ENCODE results near the gene PDZRN3. TPM values are rescaled to one million over a fixed set of nuclear protein-coding genes. Genes with fewer than 3 reads are reported as not detected.

Gene PDZRN3
- total RNA-seq, 1 experiment from 2014 or later = 5.9 TPM

- Histone ChIP-seq H3K27ac (ENCODE audit: insufficient read length, low read depth, low read length) (no peak overlapping the region), H2BK120ac (ENCODE audit: low read depth, low read length, poor library complexity, severe bottlenecking) (no peak overlapping the region), H3K79me1 (ENCODE audit: insufficient read depth, low read depth, low read length, poor library complexity, severe bottlenecking) (no peaks in the 10 kb centered on the region), H3K23me2 (ENCODE audit: insufficient read length, low read depth, low read length, poor library complexity, severe bottlenecking) (no peaks in the 10 kb centered on the region), H2BK12ac (ENCODE audit: insufficient read length, low read depth, low read length) (no peak overlapping the region), H3K4me1 (ENCODE audit: insufficient read depth, low read length) (no peaks in the 10 kb centered on the region), H2BK5ac (ENCODE audit: insufficient read length, low read length) (no peak overlapping the region), H4K91ac (ENCODE audit: insufficient read length, low read depth, low read length) (no peak overlapping the region), H3K18ac (ENCODE audit: insufficient read length, low read depth, low read length) (no peak overlapping the region), H2BK20ac (ENCODE audit: low read depth, low read length, poor library complexity, severe bottlenecking) (no peak overlapping the region), H2BK15ac (ENCODE audit: low read depth, low read length) (no peak overlapping the region), H3T11ph (ENCODE audit: low read length) (no peak overlapping the region), H4K20me1 (ENCODE audit: control insufficient read depth, insufficient read depth, insufficient read length) (no peaks in the 10 kb centered on the region), H2AFZ (ENCODE audit: low read length) (no peak overlapping the region), H3K9me3 (ENCODE audit: control insufficient read depth, low read depth, low read length) (no peaks in the 10 kb centered on the region), H3K27me3 (ENCODE audit: insufficient read depth, low read length) (no peaks in the 10 kb centered on the region), H3K14ac (ENCODE audit: insufficient read depth, low read length) (no peak overlapping the region), H4K5ac (ENCODE audit: insufficient read length, low read depth, low read length) (no peak overlapping the region), H3K4ac (ENCODE audit: low read depth, low read length) (no peak overlapping the region), H3K56ac (ENCODE audit: insufficient read length, low read depth, low read length) (no peak overlapping the region), H3K23ac (ENCODE audit: insufficient read length, low read depth, low read length) (no peak overlapping the region), H4K8ac (replicated peaks; ENCODE audit: insufficient read length, low read depth, low read length) (no peak overlapping the region), H3K79me2 (ENCODE audit: insufficient read depth, low read length) (no peaks in the 10 kb centered on the region), H3K4me2 (ENCODE audit: insufficient read depth, insufficient read length, low read length) (no peak overlapping the region), H2AK5ac (ENCODE audit: insufficient read length, low read length) (no peak overlapping the region), H3K9ac (ENCODE audit: extremely low read depth, insufficient read length, low read length) (no peak overlapping the region)
- no CpG with 5 or more reads among the region's 1 CpG for WGBS (ENCODE audit: extremely low coverage, insufficient read length, low lambda C conversion rate)
- no peak for DNase-seq
- no peaks in the 10 kb centered on the region for H3K9me3 Mint-ChIP-seq
- H3K27me3 Mint-ChIP-seq (ENCODE audit: low read depth) = no peaks in the 10 kb centered on the region
- H3K4me3 Mint-ChIP-seq = no peak overlapping the region
- TF ChIP-seq CTCF (conservative IDR thresholded peaks at IDR 0.05) = no peak
- H3K4me1 Mint-ChIP-seq = peaks cover 5 to 16% of the 10 kb centered on the region in 2 experiments
- peaks cover 3 to 15% (median 12%) of the 10 kb centered on the region in 3 experiments; a peak in 6 of 7 replicates for H3K36me3 Mint-ChIP-seq (ENCODE audit: insufficient read depth in 1 of 3, low read depth in 3 of 3)
- no peak overlapping the region for H3K27ac Mint-ChIP-seq
Measured at GRCh38 chr3:73605412-73605811, 19.3 kb downstream of the PDZRN3 start.

Data from H9 (cell line).